ENCODE data around the gene VN1R5.
A peak's percentile ranks its signal among the peaks of the same experiment; 100 is the strongest.
"Not testable (repeated sequence)": the region's sequence is repeated elsewhere in the genome, so short reads cannot be mapped to it uniquely, and the experiment has no call there.

Gene VN1R5

GRCh38 chr1:247255772-247256171 lies at the start of gene VN1R5:
TSS of gene VN1R5 (plus strand) at chr1:247256072.
- DNase-seq (ENCODE audit: low spot score): not testable (repeated sequence)

DNA sequence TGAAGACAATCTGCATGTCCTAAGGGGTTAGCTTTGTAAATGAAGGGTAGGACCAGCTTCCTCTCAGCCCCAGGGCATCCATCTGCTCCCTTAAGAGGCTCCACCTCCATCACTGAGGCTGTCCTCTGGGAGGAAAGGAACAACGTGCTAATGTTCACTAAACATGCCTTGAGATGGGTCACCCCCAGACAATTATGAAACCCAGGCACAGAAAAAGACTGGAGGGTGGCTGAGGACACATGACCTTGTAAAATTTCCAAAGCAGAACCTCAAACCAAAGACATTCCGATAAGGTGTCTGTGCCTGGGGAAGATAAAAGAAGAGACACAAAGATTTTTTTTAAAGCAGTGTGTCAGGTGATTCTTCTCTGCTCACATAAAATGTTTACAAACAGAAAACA lies 46.5 kb upstream of the VN1R5 start:
- no peak for DNase-seq (ENCODE audit: low spot score)

DNA sequence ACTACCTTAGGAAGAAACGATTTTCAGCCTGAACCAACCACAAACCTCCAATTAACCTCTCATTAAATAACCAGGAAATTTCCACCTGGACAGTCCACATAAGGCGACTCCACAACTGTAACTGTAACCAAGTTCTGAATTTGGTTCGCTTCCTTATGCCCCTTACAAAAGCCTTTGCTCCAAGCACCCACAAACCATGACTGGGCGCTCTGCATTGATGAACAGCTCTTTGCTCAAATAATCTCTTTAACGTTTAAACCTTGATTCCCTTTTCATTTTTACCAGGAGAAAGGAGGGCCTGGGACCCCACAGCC lies 45.9 kb upstream of the VN1R5 start:
- DNase-seq (ENCODE audit: low spot score): no peak

DNA sequence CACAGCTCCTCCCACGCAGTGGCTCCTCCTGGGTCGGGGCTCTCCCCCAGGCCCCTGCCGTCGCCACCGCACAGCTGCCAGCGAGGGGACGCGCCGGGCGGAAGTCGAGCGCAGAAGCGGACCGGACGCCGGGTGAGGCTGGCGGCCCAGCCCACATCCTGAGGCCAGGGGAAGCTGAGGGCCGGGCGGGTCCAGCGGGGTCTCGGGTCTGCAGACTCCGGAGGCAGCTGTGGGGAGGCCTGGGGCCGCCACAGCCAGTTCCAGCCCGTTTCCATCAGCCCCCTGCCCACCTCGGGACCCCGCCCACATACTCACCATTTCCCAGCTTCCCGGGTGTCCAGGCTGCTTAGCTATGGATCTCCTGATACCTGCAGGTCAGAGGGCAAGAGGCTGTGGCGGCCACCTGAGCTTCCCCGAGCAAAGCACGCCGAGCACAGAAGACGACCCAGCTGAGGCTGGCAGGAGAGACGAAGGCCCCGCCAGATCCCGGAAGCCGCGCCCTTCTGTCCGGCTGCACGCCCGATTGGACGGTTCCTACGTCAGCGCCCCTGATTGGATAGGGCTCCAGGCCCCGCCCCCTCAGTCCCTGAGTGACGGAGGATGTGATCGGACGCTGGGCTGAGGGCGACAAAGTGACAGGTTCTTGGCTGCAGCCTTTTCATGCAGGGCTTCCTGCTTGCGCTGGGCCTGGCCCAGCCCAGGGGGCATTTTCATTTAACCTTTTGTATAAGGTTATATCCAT lies 45.3 kb upstream of the VN1R5 start:
- peak; percentile 92 for DNase-seq (ENCODE audit: low spot score)

DNA sequence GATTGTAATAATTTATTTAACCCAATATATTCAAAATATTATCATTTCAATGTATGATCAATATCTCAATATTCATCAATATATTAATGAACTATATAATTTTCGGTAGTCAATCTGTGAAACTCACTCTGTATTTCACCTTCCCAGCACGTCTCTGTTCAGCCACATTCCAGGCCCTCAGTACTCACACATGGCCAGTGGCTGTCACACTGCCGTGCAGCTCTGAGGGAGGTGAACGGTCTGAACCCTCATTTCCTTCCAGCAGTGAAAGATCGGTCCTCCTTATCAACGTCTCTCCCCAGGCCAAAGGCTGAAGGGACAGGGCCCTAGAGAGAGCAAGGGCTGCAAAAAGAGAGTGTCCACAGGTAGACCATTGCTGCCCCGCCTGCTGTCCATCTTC lies 44.5 kb upstream of the VN1R5 start:
- no peak for DNase-seq (ENCODE audit: low spot score)

GRCh38 chr1:247212012-247212411 lies 43.9 kb upstream of the VN1R5 start:
- DNase-seq (ENCODE audit: low spot score): no peak

GRCh38 chr1:247212627-247213617 lies 43.0 kb upstream of the VN1R5 start:
- DNase-seq (ENCODE audit: low spot score): no peak

- DNase-seq (ENCODE audit: low spot score): no peak
Measured at GRCh38 chr1:247216261-247216660, 39.6 kb upstream of the VN1R5 start.

- DNase-seq (ENCODE audit: low spot score): no peak
Measured at GRCh38 chr1:247218121-247218651, 37.7 kb upstream of the VN1R5 start.

- DNase-seq (ENCODE audit: low spot score): not testable (repeated sequence)
Measured at GRCh38 chr1:247220280-247220679, 35.6 kb upstream of the VN1R5 start.

DNA sequence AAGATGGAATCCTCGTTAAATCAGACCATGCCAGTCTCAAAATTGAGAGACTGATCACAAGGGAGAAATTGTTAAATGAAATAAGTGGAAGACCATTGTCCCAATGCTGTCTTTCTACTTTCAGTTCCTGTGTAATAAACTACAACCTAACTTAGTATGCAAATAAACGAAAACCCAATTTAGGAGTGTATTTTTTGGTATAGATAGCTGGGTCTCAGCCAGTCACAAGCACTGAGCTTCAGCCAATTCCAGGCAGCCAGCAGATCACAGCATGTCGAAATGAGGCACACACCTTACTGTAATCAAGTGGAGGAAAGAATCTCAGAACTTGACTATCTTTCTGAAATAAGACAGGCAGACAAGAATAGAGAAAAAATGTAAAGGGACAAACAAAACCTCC lies 33.0 kb upstream of the VN1R5 start:
- no peak for DNase-seq (ENCODE audit: low spot score)

- DNase-seq (ENCODE audit: low spot score): no peak
Measured at GRCh38 chr1:247224822-247225221, 31.1 kb upstream of the VN1R5 start.

- no peak for DNase-seq (ENCODE audit: low spot score)
Measured at GRCh38 chr1:247228133-247228532, 27.7 kb upstream of the VN1R5 start.

- DNase-seq (ENCODE audit: low spot score): no peak
Measured at GRCh38 chr1:247241691-247242090, 14.2 kb upstream of the VN1R5 start.

DNA sequence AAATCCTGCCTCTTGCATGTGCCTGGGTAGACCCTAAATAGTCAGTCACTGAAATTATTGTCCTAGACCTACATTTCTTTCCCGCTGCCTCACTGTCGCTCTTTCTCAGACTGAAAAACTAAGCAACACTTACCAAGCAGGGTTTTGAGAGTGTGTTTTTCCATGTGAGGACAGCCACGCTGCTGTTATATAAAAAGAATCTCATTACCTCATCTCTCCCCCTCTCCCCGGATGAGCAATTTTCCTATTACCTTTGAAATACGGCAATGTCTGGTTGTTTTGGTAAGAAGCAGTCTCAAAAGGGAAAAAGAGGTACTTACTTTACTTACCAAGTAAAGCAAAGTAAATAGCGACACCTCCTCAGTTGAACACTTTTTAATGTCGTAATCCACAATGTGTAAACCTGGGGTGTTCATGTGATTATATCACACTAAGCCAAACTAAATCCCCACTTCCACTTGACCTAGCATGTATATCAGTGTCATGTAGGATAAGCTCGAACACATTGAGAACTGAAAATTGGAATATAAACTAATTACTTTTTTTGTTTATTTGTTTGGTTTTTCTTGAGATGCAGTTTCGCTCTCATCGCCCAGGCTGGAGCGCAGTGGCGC lies 12.2 kb upstream of the VN1R5 start:
- DNase-seq (ENCODE audit: low spot score): no peak

DNA sequence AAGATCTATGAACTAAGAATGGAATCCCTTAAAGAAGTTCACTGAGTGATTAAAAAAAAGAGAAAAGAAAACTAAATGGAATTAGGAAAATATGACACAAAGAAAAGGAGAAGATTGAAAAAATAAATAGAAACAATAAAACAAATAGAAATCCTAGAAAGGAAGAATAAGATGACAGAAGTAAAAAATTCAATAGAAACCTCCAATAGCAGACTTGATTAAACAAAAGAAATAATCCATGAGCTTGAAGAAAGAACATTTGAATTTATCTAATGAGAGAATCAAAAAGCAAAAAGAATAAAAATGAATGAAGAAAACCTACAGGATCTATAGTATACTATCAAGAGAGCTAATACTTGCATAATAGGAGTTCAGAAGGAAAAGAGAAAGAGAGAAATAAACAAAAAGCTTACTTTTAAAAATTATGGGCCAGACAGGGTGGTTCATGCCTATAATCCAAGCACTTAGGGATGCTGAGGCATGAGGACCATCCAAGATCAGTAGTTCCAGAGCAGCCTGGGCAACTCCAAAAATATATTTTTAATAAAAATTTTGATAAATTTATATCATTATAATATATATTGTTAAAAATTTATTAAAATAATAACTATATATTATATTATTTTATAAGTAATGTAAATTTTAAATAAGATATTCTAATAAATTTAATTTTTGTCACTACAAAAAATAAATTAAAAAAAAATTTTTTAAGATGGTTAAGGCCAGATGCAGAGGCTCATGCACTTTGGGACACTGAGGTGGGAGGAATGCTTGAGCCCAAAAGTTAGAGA lies 9.4 kb upstream of the VN1R5 start:
- no peak for DNase-seq (ENCODE audit: low spot score)

GRCh38 chr1:247247568-247247967 lies 8.3 kb upstream of the VN1R5 start:
- no peak for DNase-seq (ENCODE audit: low spot score)

DNA sequence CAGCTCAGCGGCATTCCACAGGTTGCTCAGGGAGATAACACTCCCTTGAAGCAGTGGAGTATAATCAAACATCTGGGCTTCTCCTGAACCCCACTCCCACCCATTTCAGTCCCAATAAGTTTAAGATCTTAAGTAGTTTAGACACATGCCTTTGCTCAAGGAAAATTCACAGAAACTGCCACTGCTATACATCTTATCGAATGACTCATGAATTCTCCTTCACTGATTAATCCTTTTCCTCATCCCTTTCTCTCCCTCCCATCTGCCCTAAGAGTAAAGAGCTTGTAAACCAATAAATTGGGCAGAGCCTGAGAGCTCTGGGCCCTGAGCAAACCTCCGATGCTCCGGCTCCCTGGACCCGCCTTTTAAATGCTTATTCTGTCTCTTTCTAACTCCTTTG lies 10.2 kb downstream of the VN1R5 start:
- no peak for DNase-seq (ENCODE audit: low spot score)

DNA sequence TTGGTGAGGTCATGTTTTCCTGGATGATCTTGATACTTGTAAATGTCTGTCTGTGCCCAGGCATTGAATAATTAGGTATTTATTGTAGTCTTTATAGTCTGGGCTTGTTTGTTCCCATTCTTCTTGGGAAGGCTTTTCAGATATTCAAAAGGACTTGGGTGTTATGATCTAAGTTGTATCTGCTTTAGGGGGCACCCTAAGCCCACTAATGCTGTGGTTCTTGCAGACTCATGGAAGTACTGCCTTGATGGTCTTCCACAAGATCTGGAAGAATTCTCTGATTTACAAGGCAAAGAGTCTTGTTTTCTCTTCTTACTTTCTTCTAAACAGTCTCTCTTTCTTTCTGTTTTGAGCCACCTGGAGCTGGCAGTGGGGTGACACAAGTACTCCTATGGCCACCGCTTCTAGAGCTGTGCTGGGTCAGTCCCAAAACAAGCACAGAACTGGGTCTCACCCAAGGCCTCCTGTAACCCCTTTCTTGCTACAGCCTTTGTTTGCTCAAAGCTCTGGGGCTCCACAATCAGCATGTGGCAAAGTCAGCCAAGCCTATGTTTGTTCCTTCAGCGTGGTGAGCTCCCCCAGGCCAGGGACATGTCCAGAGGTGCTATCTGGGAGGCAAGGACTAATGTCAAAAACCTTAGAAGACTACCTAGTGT lies 12.6 kb downstream of the VN1R5 start:
- no peak for DNase-seq (ENCODE audit: low spot score)

DNA sequence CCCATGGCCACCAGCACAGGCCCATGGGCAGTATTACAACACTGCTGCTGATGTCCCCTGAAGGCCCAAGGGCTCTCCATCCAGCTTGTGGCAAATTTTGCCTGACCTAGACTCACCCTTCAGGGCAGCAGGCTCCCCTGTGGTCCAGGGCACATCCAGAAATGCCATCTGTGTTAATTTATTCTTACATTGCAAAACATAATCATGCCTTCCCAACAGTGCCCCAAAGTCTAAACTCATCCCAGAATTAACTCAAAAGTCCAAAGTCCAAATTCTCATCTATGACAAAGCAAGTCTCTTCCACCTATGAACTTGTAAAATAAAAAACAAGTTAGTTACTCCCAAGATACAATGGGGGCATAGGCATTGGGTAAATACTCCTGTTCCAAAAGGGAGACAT lies 13.3 kb downstream of the VN1R5 start:
- no peak for DNase-seq (ENCODE audit: low spot score)

- DNase-seq (ENCODE audit: low spot score): no peak
Measured at GRCh38 chr1:247270003-247270402, 14.1 kb downstream of the VN1R5 start.
